GM12874 (cell line): ENCODE measurements around the gene OR11H12.
"Not testable (repeated sequence)": the region's sequence is repeated elsewhere in the genome, so short reads cannot be mapped to it uniquely, and the experiment has no call there.

ENCODE experiments used
- CTCF ChIP-seq: IDR thresholded peaks from 2 replicates; pipeline ENCODE4 v1.5.1; 2011; ENCODE audit warnings: low read depth, mild to moderate bottlenecking, control low read depth, low read length, moderate library complexity; ENCODE audit not compliant: insufficient read depth

OR11H12 gene

GRCh38 chr14:18600817-18601216, at the start of gene OR11H12:
OR11H12 (plus strand) TSS chr14:18601117; CDS start chr14:18601117, 0 bp downstream.
- TF ChIP-seq CTCF: not testable (repeated sequence)
